HEK293 (cell line): ENCODE results near the gene FOXK2.

Source experiments
- KLF9 ChIP-seq: fragments of 450-650 bp; formaldehyde crosslinking; IDR thresholded peaks from 2 replicates; pipeline ENCODE4 v1.5.1; 2016; ENCODE audit warnings: missing biosample characterization, missing genetic modification characterization, low read depth
- SP3 ChIP-seq: fragments of 450-650 bp; formaldehyde crosslinking; IDR thresholded peaks from 2 replicates; pipeline ENCODE4 v1.5.1; 2016; ENCODE audit warnings: missing biosample characterization, missing genetic modification characterization
- YY1 ChIP-seq: fragments of 450-650 bp; formaldehyde crosslinking; IDR thresholded peaks from 2 replicates; pipeline ENCODE4 v1.5.1; 2018; ENCODE audit warnings: missing biosample characterization, missing genetic modification characterization
- ZNF510 ChIP-seq: fragments of 450-650 bp; formaldehyde crosslinking; IDR thresholded peaks from 2 replicates; pipeline ENCODE4 v1.5.1; 2018; ENCODE audit warnings: mild to moderate bottlenecking, missing genetic modification characterization, missing biosample characterization; ENCODE audit not compliant: insufficient replicate concordance
- TF ChIP-seq, protein P1 (sequence below): fragments of 450-650 bp; formaldehyde crosslinking; IDR thresholded peaks from 2 replicates; pipeline ENCODE4 v1.5.1; 2016; ENCODE audit warnings: missing biosample characterization, missing genetic modification characterization

DNA sequence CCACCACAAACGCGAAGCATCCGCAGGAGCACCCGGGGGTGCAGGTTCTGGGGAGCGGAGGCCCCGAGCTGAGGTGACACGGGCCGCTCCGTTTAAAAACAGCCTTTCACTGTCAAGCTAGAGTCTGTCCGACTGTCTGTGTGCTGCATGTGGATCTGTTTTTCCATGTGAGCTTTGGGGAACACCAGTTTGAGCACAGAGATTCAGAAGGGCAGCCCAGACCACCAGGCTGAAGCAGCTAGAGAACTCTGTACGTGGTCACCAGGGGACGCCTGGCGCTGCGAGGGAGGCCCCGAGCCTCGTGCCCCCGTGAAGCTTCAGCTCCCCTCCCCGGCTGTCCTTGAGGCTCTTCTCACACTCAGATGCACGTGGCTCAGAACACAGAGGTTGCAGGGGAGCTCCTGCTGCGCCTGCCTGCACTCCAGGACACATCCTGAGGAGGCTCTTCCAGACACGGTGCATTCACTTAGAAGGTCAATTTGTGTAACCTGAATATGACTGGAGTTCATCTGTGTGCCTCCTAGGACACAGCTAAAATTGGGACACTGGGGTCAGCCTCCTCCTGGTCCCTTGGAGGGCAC, 15.7 kb upstream of the FOXK2 start:
- TF ChIP-seq SP3 (tag by site-specific recombination) = no peak
- TF ChIP-seq, protein P1, sequence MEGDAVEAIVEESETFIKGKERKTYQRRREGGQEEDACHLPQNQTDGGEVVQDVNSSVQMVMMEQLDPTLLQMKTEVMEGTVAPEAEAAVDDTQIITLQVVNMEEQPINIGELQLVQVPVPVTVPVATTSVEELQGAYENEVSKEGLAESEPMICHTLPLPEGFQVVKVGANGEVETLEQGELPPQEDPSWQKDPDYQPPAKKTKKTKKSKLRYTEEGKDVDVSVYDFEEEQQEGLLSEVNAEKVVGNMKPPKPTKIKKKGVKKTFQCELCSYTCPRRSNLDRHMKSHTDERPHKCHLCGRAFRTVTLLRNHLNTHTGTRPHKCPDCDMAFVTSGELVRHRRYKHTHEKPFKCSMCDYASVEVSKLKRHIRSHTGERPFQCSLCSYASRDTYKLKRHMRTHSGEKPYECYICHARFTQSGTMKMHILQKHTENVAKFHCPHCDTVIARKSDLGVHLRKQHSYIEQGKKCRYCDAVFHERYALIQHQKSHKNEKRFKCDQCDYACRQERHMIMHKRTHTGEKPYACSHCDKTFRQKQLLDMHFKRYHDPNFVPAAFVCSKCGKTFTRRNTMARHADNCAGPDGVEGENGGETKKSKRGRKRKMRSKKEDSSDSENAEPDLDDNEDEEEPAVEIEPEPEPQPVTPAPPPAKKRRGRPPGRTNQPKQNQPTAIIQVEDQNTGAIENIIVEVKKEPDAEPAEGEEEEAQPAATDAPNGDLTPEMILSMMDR (tag by site-specific recombination) = no peak
- no peak for TF ChIP-seq YY1 (tag by site-specific recombination)
- no peak for TF ChIP-seq ZNF510 (tag by site-specific recombination)
- no peak for TF ChIP-seq KLF9 (tag by site-specific recombination)
